SK-N-SH (cell line): ENCODE data around the gene LRRC45.

ENCODE experiments used
- EP300 ChIP-seq, 2 experiments: IDR thresholded peaks; 2 replicates each; pipeline versions ENCODE4 v1.4.0 to v1.6.1; 2012; ENCODE audit warnings: borderline replicate concordance in 1 of 2, low read depth in 1 of 2, low read length in 1 of 2
- EZH2phosphoT487 ChIP-seq: fragments of 200-600 bp; sonication (generic); IDR thresholded peaks from 2 replicates; pipeline ENCODE4 v1.6.1; 2017; ENCODE audit warnings: low read depth, mixed run types, mild to moderate bottlenecking, antibody characterized with exemption, moderate library complexity, borderline replicate concordance
- FOSL2 ChIP-seq: IDR thresholded peaks from 2 replicates; pipeline ENCODE4 v1.4.0; 2012; ENCODE audit warnings: low read depth, mild to moderate bottlenecking, moderate library complexity, borderline replicate concordance
- GABPA ChIP-seq: IDR thresholded peaks from 2 replicates; pipeline ENCODE4 v1.4.0; 2012; ENCODE audit warnings: low read depth, mild to moderate bottlenecking
- NFIC ChIP-seq: IDR thresholded peaks from 2 replicates; pipeline ENCODE4 v1.4.0; 2012; ENCODE audit warnings: borderline replicate concordance
- POLR2AphosphoS5 ChIP-seq: IDR thresholded peaks from 2 replicates; pipeline ENCODE4 v1.6.1; 2012; ENCODE audit warnings: low read depth, low read length
- REST ChIP-seq: IDR thresholded peaks from 2 replicates; pipeline ENCODE4 v1.6.1; 2012; ENCODE audit warnings: mild to moderate bottlenecking, low read depth, low read length, moderate library complexity
- TAF1 ChIP-seq: IDR thresholded peaks from 2 replicates; pipeline ENCODE4 v1.6.1; 2012; ENCODE audit warnings: low read depth, mild to moderate bottlenecking, low read length, moderate library complexity, borderline replicate concordance
- TCF12 ChIP-seq: IDR thresholded peaks from 2 replicates; pipeline ENCODE4 v1.4.0; 2012
- TF ChIP-seq, protein P1 (sequence below): fragments of 200-600 bp; sonication (generic); IDR thresholded peaks from 2 replicates; pipeline ENCODE4 v1.6.1; 2017; ENCODE audit warnings: antibody characterized with exemption, mild to moderate bottlenecking, moderate library complexity
- TF ChIP-seq, protein P2 (sequence below): IDR thresholded peaks from 2 replicates; pipeline ENCODE4 v1.4.0; 2012; ENCODE audit warnings: low read depth

- TF ChIP-seq NFIC (no peak), EZH2phosphoT487 (no peak), FOSL2 (no peak), TAF1 (no peak), POLR2AphosphoS5 (no peak), REST (no peak), EP300 (IDR thresholded peaks at IDR 0.05; ENCODE audit: borderline replicate concordance in 1 of 2, low read depth in 1 of 2, low read length in 1 of 2) (no peak), GABPA (no peak), TCF12 (no peak)
- TF ChIP-seq, protein P1, sequence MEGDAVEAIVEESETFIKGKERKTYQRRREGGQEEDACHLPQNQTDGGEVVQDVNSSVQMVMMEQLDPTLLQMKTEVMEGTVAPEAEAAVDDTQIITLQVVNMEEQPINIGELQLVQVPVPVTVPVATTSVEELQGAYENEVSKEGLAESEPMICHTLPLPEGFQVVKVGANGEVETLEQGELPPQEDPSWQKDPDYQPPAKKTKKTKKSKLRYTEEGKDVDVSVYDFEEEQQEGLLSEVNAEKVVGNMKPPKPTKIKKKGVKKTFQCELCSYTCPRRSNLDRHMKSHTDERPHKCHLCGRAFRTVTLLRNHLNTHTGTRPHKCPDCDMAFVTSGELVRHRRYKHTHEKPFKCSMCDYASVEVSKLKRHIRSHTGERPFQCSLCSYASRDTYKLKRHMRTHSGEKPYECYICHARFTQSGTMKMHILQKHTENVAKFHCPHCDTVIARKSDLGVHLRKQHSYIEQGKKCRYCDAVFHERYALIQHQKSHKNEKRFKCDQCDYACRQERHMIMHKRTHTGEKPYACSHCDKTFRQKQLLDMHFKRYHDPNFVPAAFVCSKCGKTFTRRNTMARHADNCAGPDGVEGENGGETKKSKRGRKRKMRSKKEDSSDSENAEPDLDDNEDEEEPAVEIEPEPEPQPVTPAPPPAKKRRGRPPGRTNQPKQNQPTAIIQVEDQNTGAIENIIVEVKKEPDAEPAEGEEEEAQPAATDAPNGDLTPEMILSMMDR: no peak
- TF ChIP-seq, protein P2, sequence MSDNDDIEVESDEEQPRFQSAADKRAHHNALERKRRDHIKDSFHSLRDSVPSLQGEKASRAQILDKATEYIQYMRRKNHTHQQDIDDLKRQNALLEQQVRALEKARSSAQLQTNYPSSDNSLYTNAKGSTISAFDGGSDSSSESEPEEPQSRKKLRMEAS: no peak
Observed at GRCh38 chr17:82020572-82021106, 2.5 kb upstream of the LRRC45 start.
